Activated T-helper 1 cell treated with anti-CD3 and anti-CD28 coated beads, Interleukin-12 subunit alpha, Interleukin-12 subunit beta, Interleukin-2, Interleukin-4 antibody, amounts not matched to agents 30 ng/mL and 10 ng/mL and 1 ng/mL, durations not matched to agents 14 hours and 24 hours and 36 hours (primary cell): ENCODE results near the gene MAN1C1. TPM values are rescaled to one million over a fixed set of nuclear protein-coding genes. Genes with fewer than 3 reads are reported as not detected.

ENCODE experiments used
- DNase-seq: peaks from one replicate; pipeline ENCODE4 v3.0.0; 2021; ENCODE audit warnings: low spot score
- H3K27ac Mint-ChIP-seq: one replicate; pipeline ENCODE4 v1.8.0; 2021; ENCODE audit warnings: mild to moderate bottlenecking, mixed read lengths
- H3K27me3 Mint-ChIP-seq: one replicate; pipeline ENCODE4 v1.8.0; 2022; ENCODE audit warnings: mild to moderate bottlenecking, moderate library complexity, mixed read lengths; ENCODE audit not compliant: insufficient read depth
- H3K36me3 Mint-ChIP-seq: one replicate; pipeline ENCODE4 v1.8.0; 2021; ENCODE audit warnings: low read depth, mixed read lengths
- H3K4me1 Mint-ChIP-seq: one replicate; pipeline ENCODE4 v1.8.0; 2021; ENCODE audit warnings: low read depth, mixed read lengths
- H3K4me3 Mint-ChIP-seq: one replicate; pipeline ENCODE4 v1.8.0; 2021; ENCODE audit warnings: mild to moderate bottlenecking, moderate library complexity, mixed read lengths
- H3K9me3 Mint-ChIP-seq: one replicate; pipeline ENCODE4 v1.8.0; 2021; ENCODE audit warnings: mixed read lengths
- intact Hi-C: fragments of 100-400 bp; cut with micrococcal nuclease; formaldehyde crosslinking; loops from one replicate; pipeline ENCODE4 v1.15.1; 2024
- total RNA-seq: library from RNA; stranded (reverse); gene quantifications from 2 replicates; pipeline ENCODE4 v1.2.3, GENCODE V29; 2022

Gene MAN1C1
- total RNA-seq, 1 donor from 2014 or later, result 0.83 TPM

DNA sequence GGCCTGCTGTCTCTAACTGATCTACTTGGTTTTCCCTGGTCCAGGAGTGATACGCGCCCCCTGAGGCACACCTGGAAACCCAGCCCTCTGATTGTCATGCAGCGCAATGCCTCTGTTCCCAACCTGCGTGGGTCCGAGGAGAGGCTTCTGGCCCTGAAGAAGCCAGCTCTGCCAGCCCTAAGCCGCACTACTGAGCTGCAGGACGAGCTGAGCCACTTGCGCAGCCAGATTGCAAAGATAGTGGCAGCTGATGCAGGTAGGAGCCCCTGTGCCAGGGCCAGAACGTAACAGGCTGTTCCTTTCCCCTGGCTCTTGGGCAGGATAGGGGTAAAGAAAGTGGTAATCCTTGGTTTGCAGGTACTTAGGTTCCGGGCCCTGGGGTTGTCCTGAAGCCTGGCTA, 210.0 kb downstream of the MAN1C1 start:
- DNase-seq, result no peak
- H3K36me3 Mint-ChIP-seq, result peaks cover 37% of the 10 kb centered on the region
- intact Hi-C loops, result no loop called here
- H3K27me3 Mint-ChIP-seq, result no peaks in the 10 kb centered on the region
- H3K27ac Mint-ChIP-seq, result no peak overlapping the region
- no peak overlapping the region for H3K4me3 Mint-ChIP-seq
- peaks cover 9% of the 10 kb centered on the region for H3K4me1 Mint-ChIP-seq
- H3K9me3 Mint-ChIP-seq, result no peaks in the 10 kb centered on the region

GRCh38 chr1:25828491-25828890, 211.9 kb downstream of the MAN1C1 start:
- Mint-ChIP-seq H3K4me3 (no peak overlapping the region), H3K36me3 (peaks cover 41% of the 10 kb centered on the region), H3K9me3 (no peaks in the 10 kb centered on the region), H3K27ac (no peak overlapping the region), H3K4me1 (no peaks in the 10 kb centered on the region), H3K27me3 (no peaks in the 10 kb centered on the region)
- no peak for DNase-seq
- intact Hi-C loops, result no loop called here

DNA sequence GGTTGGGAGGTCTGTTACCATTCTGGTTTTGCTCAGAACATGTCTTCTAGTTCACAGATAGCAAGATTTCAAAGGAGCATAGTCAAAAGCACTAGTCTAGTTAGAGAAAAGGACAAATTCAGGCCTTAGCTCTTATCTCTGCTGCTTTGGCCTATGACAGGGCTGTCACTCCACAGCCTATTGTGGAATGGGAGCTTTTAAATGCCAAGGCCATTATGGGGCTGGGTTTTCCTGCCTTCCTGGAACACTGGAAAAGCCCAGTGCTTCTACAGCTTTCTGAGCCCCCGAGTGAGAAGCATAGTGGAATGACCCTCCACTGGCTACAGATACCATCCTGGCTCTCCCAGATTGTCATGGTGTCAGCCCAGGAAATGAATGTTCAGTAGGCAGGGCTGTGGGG, 212.5 kb downstream of the MAN1C1 start:
- intact Hi-C loops, result no loop called here
- no peak overlapping the region for H3K27ac Mint-ChIP-seq
- H3K27me3 Mint-ChIP-seq, result no peaks in the 10 kb centered on the region
- H3K9me3 Mint-ChIP-seq, result no peaks in the 10 kb centered on the region
- no peaks in the 10 kb centered on the region for H3K4me1 Mint-ChIP-seq
- H3K4me3 Mint-ChIP-seq, result no peak overlapping the region
- H3K36me3 Mint-ChIP-seq, result peaks cover 45% of the 10 kb centered on the region
- no peak for DNase-seq

DNA sequence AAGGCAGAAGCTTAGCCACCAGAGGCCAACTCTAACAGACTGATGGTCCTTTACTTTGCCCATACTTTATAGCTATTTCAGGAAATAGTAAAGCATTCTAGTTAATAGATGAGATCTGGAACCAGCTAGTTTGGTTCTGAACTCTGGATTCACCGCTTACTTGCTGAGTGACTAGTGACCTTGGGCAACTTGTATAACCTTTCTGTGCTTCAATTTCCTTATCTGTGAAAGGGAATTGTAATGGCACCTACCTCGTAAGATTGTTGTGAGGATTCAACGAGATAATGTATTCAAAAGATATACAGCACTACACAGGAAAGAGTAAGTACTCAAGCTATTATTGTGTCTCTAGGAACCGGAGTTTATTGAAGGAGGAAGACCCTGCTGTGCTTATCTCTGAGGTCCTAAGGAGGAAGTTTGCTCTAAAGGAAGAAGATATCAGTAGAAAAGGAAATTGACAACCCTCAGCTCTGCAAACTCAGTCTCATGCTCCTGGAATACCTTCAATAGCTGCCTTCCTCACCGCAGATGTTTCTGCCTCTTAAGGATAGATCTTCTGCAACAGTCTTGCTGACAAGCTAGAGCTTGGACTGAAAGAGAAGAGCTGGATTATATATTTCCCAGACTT, 215.1 kb downstream of the MAN1C1 start:
- peaks cover 45% of the 10 kb centered on the region for H3K36me3 Mint-ChIP-seq
- H3K27me3 Mint-ChIP-seq, result no peaks in the 10 kb centered on the region
- no peak overlapping the region for H3K4me3 Mint-ChIP-seq
- intact Hi-C loops, result no loop called here
- H3K4me1 Mint-ChIP-seq, result no peaks in the 10 kb centered on the region
- H3K9me3 Mint-ChIP-seq, result no peaks in the 10 kb centered on the region
- DNase-seq, result no peak
- H3K27ac Mint-ChIP-seq, result no peak overlapping the region

DNA sequence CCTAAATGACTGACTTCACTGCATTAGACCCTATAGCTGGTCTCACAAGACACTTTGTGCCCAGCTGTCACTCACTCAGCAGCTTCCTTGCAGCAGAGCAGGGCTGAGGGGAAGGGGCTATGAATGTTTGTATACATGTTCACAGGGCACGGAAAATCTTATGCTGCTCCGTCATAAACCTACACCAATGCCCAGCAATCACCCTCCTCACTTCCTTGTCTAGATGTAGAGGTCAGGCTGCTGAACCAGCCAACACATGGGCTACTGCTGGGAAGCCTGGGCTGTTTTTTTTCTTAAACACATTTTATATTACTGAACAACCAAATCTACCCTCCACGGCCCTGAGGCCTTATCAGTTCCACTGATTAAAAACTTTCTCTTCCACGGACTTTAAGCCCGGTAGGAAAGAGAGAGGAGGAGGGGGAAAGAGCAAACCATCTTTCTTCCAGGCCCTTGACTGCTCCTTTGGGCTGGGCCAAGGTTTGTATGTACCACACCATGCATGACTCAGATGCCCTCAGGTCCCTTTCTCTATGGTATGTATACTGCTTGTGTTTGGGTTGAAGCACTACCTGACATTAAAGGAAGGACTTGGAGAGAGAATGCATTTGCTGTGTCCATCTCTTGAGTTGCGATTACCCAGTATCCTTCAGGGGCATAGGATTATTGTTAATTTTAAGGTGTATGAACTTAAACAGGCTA, 215.9 kb downstream of the MAN1C1 start:
- intact Hi-C loops, result no loop called here
- DNase-seq, result no peak
- no peak overlapping the region for H3K27ac Mint-ChIP-seq
- H3K4me1 Mint-ChIP-seq, result no peaks in the 10 kb centered on the region
- no peak overlapping the region for H3K4me3 Mint-ChIP-seq
- H3K27me3 Mint-ChIP-seq, result no peaks in the 10 kb centered on the region
- H3K9me3 Mint-ChIP-seq, result no peaks in the 10 kb centered on the region
- peaks cover 44% of the 10 kb centered on the region for H3K36me3 Mint-ChIP-seq

- no peak overlapping the region for H3K27ac Mint-ChIP-seq
- H3K9me3 Mint-ChIP-seq, result no peaks in the 10 kb centered on the region
- no peak for DNase-seq
- no peak overlapping the region for H3K4me3 Mint-ChIP-seq
- H3K36me3 Mint-ChIP-seq, result peaks cover 40% of the 10 kb centered on the region
- H3K27me3 Mint-ChIP-seq, result no peaks in the 10 kb centered on the region
- no peaks in the 10 kb centered on the region for H3K4me1 Mint-ChIP-seq
- intact Hi-C loops, result no loop called here
These were observed 216.6 kb downstream of the MAN1C1 start for GRCh38 chr1:25833158-25833557.

Other genes starting within 250 kb of the MAN1C1 start
- 0.17 TPM in 1 of 2 replicates, not detected in the other for gene RHCE, start 196.0 kb upstream of the MAN1C1 start, total RNA-seq
- gene MACO1, start 185.9 kb upstream of the MAN1C1 start, total RNA-seq, result 14.2 and 14.3 TPM in 2 replicates
- 4.6 and 5.3 TPM in 2 replicates for gene LDLRAP1, start 73.2 kb upstream of the MAN1C1 start, total RNA-seq
- gene SELENON, start 183.4 kb downstream of the MAN1C1 start, total RNA-seq, result 5.2 and 5.3 TPM in 2 replicates
- gene MTFR1L, start 203.2 kb downstream of the MAN1C1 start, total RNA-seq, result 29.3 and 30.0 TPM in 2 replicates
- gene AUNIP, start 242.7 kb downstream of the MAN1C1 start, total RNA-seq, result 10.2 and 12.3 TPM in 2 replicates